GM20000 (cell line): Measurements from ENCODE around the gene LSM12.

Experiments
- DNase-seq: peaks from one replicate; pipeline ENCODE4 v3.0.0; 2012; ENCODE audit warnings: low spot score
- TF ChIP-seq, protein P1 (sequence below): IDR thresholded peaks from 2 replicates; pipeline ENCODE4 v1.5.1; 2012; ENCODE audit warnings: mild to moderate bottlenecking, control low read depth; ENCODE audit errors: extremely low read depth, missing control alignments

Gene LSM12

DNA sequence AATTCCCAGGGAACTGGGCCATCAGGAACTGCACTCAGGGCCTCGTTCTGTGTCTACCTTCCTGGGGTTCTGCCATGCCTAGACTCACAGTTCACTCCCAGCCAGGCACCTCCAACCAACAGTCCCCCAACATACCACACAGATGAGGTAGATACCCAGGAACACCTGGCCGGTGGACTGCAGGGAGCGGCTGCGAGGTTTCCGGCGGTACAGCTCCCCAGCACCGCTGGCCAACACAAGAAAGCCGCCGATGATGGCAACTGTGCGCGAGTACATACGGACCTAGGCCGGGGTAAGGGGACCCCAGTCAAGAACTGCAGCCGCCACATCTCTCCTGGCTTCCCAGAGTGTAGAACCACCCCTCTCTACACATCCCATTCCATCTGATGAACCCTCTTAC is 53.6 kb downstream of the LSM12 start:
- no peak for DNase-seq
- TF ChIP-seq, protein P1, sequence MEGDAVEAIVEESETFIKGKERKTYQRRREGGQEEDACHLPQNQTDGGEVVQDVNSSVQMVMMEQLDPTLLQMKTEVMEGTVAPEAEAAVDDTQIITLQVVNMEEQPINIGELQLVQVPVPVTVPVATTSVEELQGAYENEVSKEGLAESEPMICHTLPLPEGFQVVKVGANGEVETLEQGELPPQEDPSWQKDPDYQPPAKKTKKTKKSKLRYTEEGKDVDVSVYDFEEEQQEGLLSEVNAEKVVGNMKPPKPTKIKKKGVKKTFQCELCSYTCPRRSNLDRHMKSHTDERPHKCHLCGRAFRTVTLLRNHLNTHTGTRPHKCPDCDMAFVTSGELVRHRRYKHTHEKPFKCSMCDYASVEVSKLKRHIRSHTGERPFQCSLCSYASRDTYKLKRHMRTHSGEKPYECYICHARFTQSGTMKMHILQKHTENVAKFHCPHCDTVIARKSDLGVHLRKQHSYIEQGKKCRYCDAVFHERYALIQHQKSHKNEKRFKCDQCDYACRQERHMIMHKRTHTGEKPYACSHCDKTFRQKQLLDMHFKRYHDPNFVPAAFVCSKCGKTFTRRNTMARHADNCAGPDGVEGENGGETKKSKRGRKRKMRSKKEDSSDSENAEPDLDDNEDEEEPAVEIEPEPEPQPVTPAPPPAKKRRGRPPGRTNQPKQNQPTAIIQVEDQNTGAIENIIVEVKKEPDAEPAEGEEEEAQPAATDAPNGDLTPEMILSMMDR = no peak

DNA sequence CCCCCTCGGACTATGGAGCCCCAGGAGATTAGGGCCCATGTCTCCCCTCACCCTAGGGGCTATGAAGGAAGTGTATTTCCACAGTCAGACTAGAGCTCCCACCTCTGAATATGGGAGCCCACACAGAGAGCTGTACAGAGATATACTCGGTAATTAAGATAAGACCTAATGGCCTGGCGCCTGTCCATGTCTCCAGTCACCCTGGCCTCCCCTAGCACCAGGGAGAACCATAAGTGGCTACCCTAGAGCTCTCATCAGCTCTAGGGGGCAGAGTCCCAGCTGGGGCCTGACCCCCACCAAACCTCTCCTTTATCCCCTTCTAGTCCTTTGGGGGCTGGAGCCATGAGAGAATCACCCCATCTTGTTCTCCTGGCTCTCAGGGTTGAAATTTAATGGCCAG is 54.1 kb downstream of the LSM12 start:
- TF ChIP-seq, protein P1 = no peak
- no peak for DNase-seq

DNA sequence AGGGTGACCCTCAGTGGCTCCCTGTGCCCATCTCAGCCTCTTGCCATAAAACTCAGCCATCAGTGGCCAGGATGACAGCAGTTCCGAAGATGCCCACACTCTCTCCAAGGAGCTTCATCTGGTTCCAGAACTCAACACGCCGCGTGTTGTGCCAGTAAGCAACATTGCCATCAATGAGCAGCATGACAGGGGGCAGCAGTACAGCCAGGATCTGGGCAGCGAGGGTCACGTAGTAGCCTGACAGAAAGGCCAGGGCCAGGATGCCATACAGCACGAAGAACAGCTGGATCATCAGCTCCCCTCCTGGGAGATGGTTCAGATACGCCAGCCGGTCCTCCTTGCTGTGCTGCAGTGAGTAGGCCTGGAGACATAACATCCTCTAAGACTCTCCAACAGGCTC is 54.6 kb downstream of the LSM12 start:
- no peak for DNase-seq
- TF ChIP-seq, protein P1 = no peak

DNA sequence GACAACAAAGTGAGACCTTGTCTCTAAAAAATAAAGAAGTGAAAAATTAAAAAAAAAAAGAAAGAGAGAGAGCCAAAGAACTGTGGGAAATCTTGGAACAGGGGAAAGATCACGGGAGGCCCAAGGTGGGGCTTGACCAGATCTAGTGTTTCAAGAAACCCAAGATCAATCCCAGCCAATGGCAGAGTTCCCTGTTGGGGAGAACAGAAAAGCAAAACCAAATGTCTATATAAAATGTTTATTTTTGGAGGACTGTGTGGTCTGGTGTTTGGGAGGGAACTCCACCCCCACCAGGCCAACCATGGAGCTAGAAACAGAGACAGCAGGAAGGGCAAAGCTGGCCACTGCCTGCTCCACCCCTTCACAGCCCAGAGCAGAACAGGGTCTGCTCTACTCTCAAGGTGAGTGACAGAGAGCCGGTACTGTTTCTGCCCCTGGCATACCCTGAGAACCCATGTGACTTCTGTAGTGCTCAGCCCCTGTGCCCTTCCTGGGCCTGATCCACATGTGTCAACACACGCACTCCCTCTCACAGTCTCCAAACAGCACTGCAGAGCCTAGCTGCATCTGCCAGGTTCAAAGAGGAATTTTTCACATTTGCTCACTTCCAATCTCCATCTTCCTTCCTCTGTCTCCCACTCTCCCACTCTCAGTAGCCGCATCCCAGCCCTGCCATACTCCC is 55.4 kb downstream of the LSM12 start:
- DNase-seq = no peak
- TF ChIP-seq, protein P1 = no peak

GRCh38 chr17:44008205-44008909 is 58.1 kb downstream of the LSM12 start:
- DNase-seq = no peak
- TF ChIP-seq, protein P1 = no peak

DNA sequence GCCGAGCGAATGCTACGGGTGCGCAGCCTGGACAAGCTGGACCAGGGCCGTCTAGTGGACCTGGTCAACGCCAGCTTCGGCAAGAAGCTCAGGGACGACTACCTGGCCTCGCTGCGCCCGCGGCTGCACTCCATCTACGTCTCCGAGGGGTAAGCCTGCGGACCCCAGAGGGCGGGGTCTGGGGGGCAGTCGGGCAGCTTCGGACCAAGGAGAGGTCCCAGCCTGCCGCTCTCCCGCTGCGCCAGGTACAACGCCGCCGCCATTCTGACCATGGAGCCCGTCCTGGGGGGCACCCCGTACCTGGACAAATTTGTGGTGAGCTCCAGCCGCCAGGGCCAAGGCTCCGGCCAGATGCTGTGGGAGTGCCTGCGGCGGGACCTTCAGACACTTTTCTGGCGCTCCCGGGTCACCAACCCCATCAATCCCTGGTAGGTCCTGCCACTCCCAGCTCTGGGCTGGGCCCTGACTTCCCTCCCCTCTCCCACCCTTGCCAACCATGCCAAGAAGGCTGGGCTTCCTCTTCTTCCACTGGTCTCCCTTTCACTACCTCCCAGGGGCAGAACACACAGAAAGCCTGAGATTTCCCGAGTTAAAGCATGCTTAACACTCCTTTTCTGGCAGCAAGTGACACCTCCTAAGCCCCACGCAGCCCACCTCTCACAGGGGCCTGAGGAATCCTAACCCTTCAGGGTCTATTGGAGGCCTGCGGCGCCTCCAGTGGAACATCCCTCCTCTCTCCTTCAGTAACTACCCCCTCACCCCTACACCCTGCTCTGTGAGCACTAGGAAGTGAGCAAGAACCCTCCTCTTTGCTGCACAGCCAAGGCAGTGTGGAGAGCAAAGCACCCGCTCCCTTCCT is 58.9 kb downstream of the LSM12 start:
- TF ChIP-seq, protein P1 = no peak
- no peak for DNase-seq
